ENCODE measurements around the gene SRRM2.

DNA sequence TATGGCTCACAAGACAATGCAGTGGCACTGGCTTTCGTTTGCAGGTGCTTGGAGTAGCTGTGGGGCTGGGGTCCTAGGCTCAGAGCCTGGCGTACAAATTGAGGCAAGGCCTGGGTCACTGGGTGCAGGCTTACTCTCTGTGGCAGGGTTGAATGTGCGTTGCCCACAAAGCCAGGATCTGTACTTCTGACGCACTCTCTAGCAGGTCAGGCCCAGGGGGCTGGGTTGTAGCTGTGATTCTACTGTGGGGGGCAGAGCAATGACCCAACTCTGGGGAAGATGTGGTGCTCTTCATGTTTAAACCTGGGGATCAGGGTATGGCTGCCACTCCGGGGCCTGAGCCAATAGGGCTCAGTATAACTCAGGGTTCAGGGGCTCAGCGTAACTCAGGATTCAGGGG is 58.2 kb downstream of the SRRM2 start:
- TF ChIP-seq, protein P1, sequence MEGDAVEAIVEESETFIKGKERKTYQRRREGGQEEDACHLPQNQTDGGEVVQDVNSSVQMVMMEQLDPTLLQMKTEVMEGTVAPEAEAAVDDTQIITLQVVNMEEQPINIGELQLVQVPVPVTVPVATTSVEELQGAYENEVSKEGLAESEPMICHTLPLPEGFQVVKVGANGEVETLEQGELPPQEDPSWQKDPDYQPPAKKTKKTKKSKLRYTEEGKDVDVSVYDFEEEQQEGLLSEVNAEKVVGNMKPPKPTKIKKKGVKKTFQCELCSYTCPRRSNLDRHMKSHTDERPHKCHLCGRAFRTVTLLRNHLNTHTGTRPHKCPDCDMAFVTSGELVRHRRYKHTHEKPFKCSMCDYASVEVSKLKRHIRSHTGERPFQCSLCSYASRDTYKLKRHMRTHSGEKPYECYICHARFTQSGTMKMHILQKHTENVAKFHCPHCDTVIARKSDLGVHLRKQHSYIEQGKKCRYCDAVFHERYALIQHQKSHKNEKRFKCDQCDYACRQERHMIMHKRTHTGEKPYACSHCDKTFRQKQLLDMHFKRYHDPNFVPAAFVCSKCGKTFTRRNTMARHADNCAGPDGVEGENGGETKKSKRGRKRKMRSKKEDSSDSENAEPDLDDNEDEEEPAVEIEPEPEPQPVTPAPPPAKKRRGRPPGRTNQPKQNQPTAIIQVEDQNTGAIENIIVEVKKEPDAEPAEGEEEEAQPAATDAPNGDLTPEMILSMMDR (IDR thresholded peaks at IDR 0.05; ENCODE audit: low read depth, low read length) = no peak
- TF ChIP-seq EZH2phosphoT487 (IDR thresholded peaks at IDR 0.05; ENCODE audit: low read depth) = no peak
